Mammary epithelial cell (primary cell): ENCODE measurements around the gene SEC14L6.

Experiments used
- EZH2 ChIP-seq: IDR thresholded peaks from 2 replicates; pipeline ENCODE4 v1.6.1; 2012; ENCODE audit warnings: low read length, inconsistent platforms, borderline replicate concordance
- TF ChIP-seq, protein P1 (sequence below), 2 donors: IDR thresholded peaks in 1 of 2; conservative IDR thresholded peaks in 1 of 2; 2 replicates each; pipeline ENCODE4 v1.5.1; 2011 to 2012; ENCODE audit warnings: inconsistent platforms in 2 of 2, low read length in 2 of 2, mild to moderate bottlenecking in 2 of 2, control low read depth in 1 of 2, low read depth in 1 of 2; ENCODE audit not compliant: insufficient read depth in 1 of 2; ENCODE audit errors: extremely low read depth in 1 of 2

DNA sequence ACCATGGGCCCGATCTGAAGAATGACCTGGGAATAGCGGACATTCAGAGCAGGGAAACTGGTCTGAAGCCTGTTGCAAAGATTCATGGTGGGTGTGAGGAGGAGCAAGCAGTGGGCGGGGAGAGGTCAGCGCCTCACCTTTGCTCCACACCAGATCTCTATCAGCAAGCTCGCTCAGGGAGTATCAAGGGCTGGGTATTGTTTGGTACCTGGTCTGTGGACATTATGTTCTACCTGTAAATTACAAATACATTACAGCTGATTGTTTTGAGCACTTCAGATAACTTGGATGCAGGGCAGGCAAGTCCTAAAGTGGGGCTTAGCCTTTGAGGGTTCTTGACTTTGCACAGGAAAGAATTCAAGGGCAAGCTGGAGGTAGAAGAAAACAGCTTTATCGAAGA, 30.3 kb downstream of the SEC14L6 start:
- TF ChIP-seq, protein P1, sequence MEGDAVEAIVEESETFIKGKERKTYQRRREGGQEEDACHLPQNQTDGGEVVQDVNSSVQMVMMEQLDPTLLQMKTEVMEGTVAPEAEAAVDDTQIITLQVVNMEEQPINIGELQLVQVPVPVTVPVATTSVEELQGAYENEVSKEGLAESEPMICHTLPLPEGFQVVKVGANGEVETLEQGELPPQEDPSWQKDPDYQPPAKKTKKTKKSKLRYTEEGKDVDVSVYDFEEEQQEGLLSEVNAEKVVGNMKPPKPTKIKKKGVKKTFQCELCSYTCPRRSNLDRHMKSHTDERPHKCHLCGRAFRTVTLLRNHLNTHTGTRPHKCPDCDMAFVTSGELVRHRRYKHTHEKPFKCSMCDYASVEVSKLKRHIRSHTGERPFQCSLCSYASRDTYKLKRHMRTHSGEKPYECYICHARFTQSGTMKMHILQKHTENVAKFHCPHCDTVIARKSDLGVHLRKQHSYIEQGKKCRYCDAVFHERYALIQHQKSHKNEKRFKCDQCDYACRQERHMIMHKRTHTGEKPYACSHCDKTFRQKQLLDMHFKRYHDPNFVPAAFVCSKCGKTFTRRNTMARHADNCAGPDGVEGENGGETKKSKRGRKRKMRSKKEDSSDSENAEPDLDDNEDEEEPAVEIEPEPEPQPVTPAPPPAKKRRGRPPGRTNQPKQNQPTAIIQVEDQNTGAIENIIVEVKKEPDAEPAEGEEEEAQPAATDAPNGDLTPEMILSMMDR (conservative IDR thresholded peaks at IDR 0.05 in 1 of 2, IDR thresholded peaks at IDR 0.05 in 1 of 2; ENCODE audit: extremely low read depth in 1 of 2, insufficient read depth in 1 of 2, low read depth in 1 of 2, low read length in 2 of 2) = no peak
- TF ChIP-seq EZH2 = no peak
